ENCODE measurements around the gene TMED1. TPM values are rescaled to one million over a fixed set of nuclear protein-coding genes. Genes with fewer than 3 reads are reported as not detected.

The TMED1 gene
- total and polyA plus RNA-seq, 2 of the 13 experiments (the other 11 are each of a cell fraction or from before 2014, with no cell fraction given): 48.3 to 51.8 TPM

- TF ChIP-seq DNMT1 (CRISPR knock-in tag; IDR thresholded peaks at IDR 0.05): no peak
- no peak for TF ChIP-seq ZNF503 (CRISPR knock-in tag; IDR thresholded peaks at IDR 0.05)
These were observed 33.5 kb downstream of the TMED1 start (continued) for GRCh38 chr19:10802479-10802878.

GRCh38 chr19:10800488-10800887 lies 35.5 kb downstream of the TMED1 start:
- CTCF ChIA-PET (ENCODE audit: low intra/inter-chr PET ratio, low total read pairs): no interaction called here
- in situ Hi-C loops (cut with HindIII; ENCODE audit: extremely low pct_ligation_motif_present, low pct_unique_long_range_greater_than_20kb) (no loop called here), intact Hi-C loops (cut with micrococcal nuclease; ENCODE audit: unreplicated experiment) (no loop called here)
- TF ChIP-seq SMAD3 (CRISPR knock-in tag; IDR thresholded peaks at IDR 0.05) (no peak), ZNF784 (CRISPR knock-in tag; IDR thresholded peaks at IDR 0.05; ENCODE audit: borderline replicate concordance) (no peak), DNMT3B (CRISPR knock-in tag; conservative IDR thresholded peaks at IDR 0.05) (no peak), HNRNPLL (IDR thresholded peaks at IDR 0.05; ENCODE audit: low read depth, low read length, poor library complexity, severe bottlenecking) (no peak), NONO (IDR thresholded peaks at IDR 0.05) (no peak), NONO (CRISPR knock-in tag; conservative IDR thresholded peaks at IDR 0.05) (no peak), NFYB (CRISPR knock-in tag; IDR thresholded peaks at IDR 0.05) (no peak), NCOR1 (IDR thresholded peaks at IDR 0.05; ENCODE audit: borderline replicate concordance, low read length) (no peak), NFKBIZ (CRISPR knock-in tag; IDR thresholded peaks at IDR 0.05) (no peak), NCOA2 (CRISPR knock-in tag; IDR thresholded peaks at IDR 0.05) (no peak), ZNF766 (CRISPR knock-in tag; IDR thresholded peaks at IDR 0.05; ENCODE audit: borderline replicate concordance) (no peak), IRF9 (CRISPR knock-in tag; IDR thresholded peaks at IDR 0.05; ENCODE audit: borderline replicate concordance) (no peak), MLLT10 (CRISPR knock-in tag; IDR thresholded peaks at IDR 0.05) (no peak), HDAC2 (CRISPR knock-in tag; IDR thresholded peaks at IDR 0.05) (no peak), MIXL1 (CRISPR knock-in tag; IDR thresholded peaks at IDR 0.05) (no peak), FOXM1 (CRISPR knock-in tag; IDR thresholded peaks at IDR 0.05) (no peak), CAMTA2 (CRISPR knock-in tag; IDR thresholded peaks at IDR 0.05; ENCODE audit: borderline replicate concordance) (no peak)
- DNase-seq (ENCODE audit: low spot score) (no peak), ATAC-seq (no peak), FAIRE-seq (no peak)
- Histone ChIP-seq H4K20me1 (ENCODE audit: insufficient read depth, low read length) (no peaks in the 10 kb centered on the region), H3K9ac (ENCODE audit: insufficient read depth, low read depth, low read length) (no peak overlapping the region), H3K4me1 (ENCODE audit: insufficient read depth, low read length) (no peaks in the 10 kb centered on the region), H3K4me3 (replicated peaks in 1 of 3; ENCODE audit: insufficient read depth in 1 of 3, low read depth in 2 of 3, low read length in 3 of 3) (no peak overlapping the region), H3K27me3 (ENCODE audit: control insufficient read depth in 1 of 2, insufficient read depth in 2 of 2, low read length in 2 of 2) (no peaks in the 10 kb centered on the region), H3K79me2 (ENCODE audit: insufficient read depth, low read length) (no peaks in the 10 kb centered on the region), H2AFZ (ENCODE audit: low read length) (no peak overlapping the region), H3K36me3 (replicated peaks in 1 of 2; ENCODE audit: control insufficient read depth in 1 of 2, insufficient read depth in 2 of 2, low read length in 2 of 2) (peaks cover 25 to 78% of the 10 kb centered on the region in 2 experiments; a peak in 4 of 5 replicates), H3K9me3 (ENCODE audit: low read length) (no peaks in the 10 kb centered on the region), H3K27ac (ENCODE audit: extremely low read length, insufficient read depth, low read length) (no peak overlapping the region), H3K4me2 (ENCODE audit: low read depth, low read length) (no peak overlapping the region)
- BruUV-seq (replicated peaks): no TSS peak
- POLR2A ChIA-PET: no interaction called here
- WGBS (ENCODE audit: low lambda C conversion rate): 99% methylated on average over 9 of the region's 9 CpGs
